HUES64 (cell line): ENCODE results near the gene LMX1B.

Experiments
- H3K27ac ChIP-seq: 2 replicates; pipeline ENCODE4 v1.7.0; 2013; ENCODE audit warnings: low read depth, low read length, inconsistent platforms
- H3K27me3 ChIP-seq: 2 replicates; pipeline ENCODE4 v1.6.1; 2013; ENCODE audit warnings: mild to moderate bottlenecking, low read length; ENCODE audit not compliant: insufficient read depth
- H3K36me3 ChIP-seq: 2 replicates; pipeline ENCODE4 v1.6.1; 2013; ENCODE audit warnings: mild to moderate bottlenecking, low read length; ENCODE audit not compliant: insufficient read depth
- H3K4me1 ChIP-seq: 2 replicates; pipeline ENCODE4 v1.6.1; 2013; ENCODE audit warnings: mild to moderate bottlenecking, low read length, moderate library complexity; ENCODE audit not compliant: insufficient read depth
- H3K4me3 ChIP-seq: 2 replicates; pipeline ENCODE4 v1.5.1; 2013; ENCODE audit warnings: mild to moderate bottlenecking, low read length, moderate library complexity
- H3K9ac ChIP-seq: 2 replicates; pipeline ENCODE4 v1.6.1; 2013; ENCODE audit warnings: mild to moderate bottlenecking, low read depth, low read length
- H3K9me3 ChIP-seq: 2 replicates; pipeline ENCODE4 v1.6.1; 2013; ENCODE audit warnings: low read depth, low read length; ENCODE audit not compliant: insufficient read depth
- WGBS: fragments of 150-250, 120-280 bp; methylation state at CpG from one replicate; pipeline ENCODE4 v1.1.7; 2013; ENCODE audit warnings: missing lambda C conversion rate; 5-methylcytosine and 5-hydroxymethylcytosine counted together

The LMX1B gene

DNA sequence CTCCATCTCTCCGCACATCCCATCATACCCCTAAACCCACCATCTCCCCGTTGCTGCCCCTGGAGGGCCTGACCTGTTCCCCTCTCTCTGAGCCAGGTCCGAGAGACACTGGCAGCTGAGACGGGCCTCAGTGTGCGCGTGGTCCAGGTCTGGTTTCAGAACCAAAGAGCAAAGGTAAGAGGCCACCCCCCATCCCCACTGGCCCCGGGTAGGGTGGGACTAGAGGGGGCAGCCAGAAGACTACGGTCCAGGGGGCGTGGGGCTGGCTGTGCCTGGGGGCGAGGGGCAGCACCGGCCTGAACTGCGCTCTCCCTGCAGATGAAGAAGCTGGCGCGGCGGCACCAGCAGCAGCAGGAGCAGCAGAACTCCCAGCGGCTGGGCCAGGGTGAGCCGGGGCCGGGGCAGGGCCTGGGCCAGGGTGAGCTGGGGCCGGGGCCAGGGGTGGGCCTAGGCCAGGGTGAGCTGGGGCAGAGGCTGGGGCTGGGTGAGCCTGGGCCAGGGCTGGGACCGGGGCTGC is 79.8 kb downstream of the LMX1B start:
- no peaks in the 10 kb centered on the region for H3K36me3 ChIP-seq
- no peak overlapping the region for H3K4me3 ChIP-seq
- 93% methylated on average over 20 of the region's 20 CpGs for WGBS
- H3K9me3 ChIP-seq: no peaks in the 10 kb centered on the region
- no peak overlapping the region for H3K9ac ChIP-seq
- H3K27ac ChIP-seq: no peak overlapping the region
- no peaks in the 10 kb centered on the region for H3K4me1 ChIP-seq
- peaks cover 24% of the 10 kb centered on the region for H3K27me3 ChIP-seq

DNA sequence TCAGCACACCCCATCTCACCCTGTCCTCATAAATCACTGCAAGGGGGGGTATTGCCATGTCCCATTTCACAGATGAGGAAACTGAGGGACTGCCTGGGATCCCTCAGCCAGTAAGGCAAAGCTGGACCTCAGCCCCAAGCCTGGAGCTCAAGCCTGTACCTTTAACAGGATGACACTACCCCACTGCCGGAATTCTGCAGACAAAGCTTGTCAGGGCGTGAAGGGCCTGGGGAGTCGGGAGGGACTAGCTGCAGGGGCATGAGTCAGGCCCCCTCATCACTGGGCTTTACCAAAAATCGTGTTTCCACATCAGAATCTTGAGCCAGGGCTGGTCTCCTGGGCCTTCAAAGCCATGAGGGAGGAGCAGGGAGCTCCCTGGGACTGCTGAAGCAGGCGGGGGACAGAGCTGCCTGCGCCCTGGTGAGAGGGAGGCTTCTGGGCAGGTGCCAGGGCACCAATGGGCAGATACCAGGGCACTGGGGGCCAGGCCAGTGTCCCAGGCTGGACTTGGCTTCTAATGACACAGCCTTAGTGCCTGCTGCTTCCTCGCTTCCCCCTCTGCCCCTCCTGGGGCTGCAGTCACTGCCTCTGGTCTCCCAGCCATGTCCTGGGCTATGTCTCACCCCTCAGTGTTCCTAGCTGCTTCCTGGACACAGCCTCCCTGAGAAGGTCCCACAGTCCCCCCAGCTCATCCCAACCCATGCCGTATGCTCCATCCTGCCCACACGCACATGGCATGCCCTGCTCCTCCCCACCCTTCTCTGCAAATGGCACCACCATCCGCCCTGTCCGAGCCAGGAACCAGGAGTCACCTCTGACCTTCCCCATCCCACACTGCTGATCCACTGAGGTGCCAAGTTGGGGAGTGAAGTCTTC is 80.7 kb downstream of the LMX1B start:
- no peak overlapping the region for H3K27ac ChIP-seq
- H3K9me3 ChIP-seq: no peaks in the 10 kb centered on the region
- H3K4me1 ChIP-seq: no peaks in the 10 kb centered on the region
- no peaks in the 10 kb centered on the region for H3K36me3 ChIP-seq
- 79% methylated on average over 11 of the region's 11 CpGs for WGBS
- H3K9ac ChIP-seq: no peak overlapping the region
- no peak overlapping the region for H3K4me3 ChIP-seq
- H3K27me3 ChIP-seq: peaks cover 16% of the 10 kb centered on the region

DNA sequence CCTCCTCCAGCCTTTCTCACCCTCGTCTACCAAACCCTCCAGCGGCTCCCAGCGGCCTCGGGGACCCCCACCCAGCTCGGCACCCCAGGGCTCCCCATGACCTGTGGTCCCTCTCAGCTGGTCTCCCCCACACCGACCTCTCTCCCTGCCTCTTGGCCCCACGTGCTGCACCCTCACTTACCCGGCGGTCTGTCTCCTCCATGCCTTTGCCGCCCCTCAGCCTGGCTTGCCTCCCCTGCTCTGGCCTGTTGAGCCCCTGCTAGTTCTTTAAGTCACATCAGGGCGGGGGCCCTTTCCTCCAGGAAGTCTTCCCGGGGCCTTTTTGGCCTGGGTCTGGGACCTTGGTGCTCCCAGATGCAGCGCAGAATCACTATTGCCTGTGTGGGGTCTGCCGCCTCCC is 81.5 kb downstream of the LMX1B start:
- H3K4me3 ChIP-seq: no peak overlapping the region
- peaks cover 11% of the 10 kb centered on the region; the same call in 1 of the 2 replicates for H3K27me3 ChIP-seq
- H3K4me1 ChIP-seq: no peaks in the 10 kb centered on the region
- no peak overlapping the region for H3K27ac ChIP-seq
- H3K9ac ChIP-seq: no peak overlapping the region
- 86% methylated on average over 14 of the region's 14 CpGs for WGBS
- H3K9me3 ChIP-seq: no peaks in the 10 kb centered on the region
- no peaks in the 10 kb centered on the region for H3K36me3 ChIP-seq

DNA sequence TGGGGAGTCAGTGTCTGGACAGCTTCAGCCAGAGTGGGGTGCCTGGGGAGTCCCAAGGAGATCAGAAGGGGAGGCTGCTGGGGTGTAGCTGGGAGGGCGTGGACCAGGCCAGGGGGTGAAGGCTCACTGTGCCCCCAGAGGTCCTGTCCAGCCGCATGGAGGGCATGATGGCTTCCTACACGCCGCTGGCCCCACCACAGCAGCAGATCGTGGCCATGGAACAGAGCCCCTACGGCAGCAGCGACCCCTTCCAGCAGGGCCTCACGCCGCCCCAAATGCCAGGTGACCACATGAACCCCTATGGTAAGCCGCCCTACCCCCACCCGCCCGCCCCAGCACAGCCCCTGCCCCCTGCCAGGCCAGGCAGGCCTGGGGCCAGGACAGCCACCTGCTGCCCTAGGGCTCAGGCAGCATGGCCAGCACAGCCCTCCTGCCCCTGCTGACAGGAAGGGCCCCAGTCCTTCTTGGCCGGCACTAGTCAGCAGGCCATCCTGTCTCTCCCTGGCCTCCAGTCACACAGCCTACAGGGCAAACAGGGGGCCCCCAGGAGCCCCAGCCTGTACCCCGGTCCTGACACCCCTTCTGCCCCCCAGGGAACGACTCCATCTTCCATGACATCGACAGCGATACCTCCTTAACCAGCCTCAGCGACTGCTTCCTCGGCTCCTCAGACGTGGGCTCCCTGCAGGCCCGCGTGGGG is 82.1 kb downstream of the LMX1B start:
- H3K27me3 ChIP-seq: peaks cover 11% of the 10 kb centered on the region; the same call in 1 of the 2 replicates
- H3K4me1 ChIP-seq: no peaks in the 10 kb centered on the region
- H3K9me3 ChIP-seq: no peaks in the 10 kb centered on the region
- no peaks in the 10 kb centered on the region for H3K36me3 ChIP-seq
- no peak overlapping the region for H3K27ac ChIP-seq
- 89% methylated on average over 22 of the region's 22 CpGs for WGBS
- H3K4me3 ChIP-seq: no peak overlapping the region
- no peak overlapping the region for H3K9ac ChIP-seq

DNA sequence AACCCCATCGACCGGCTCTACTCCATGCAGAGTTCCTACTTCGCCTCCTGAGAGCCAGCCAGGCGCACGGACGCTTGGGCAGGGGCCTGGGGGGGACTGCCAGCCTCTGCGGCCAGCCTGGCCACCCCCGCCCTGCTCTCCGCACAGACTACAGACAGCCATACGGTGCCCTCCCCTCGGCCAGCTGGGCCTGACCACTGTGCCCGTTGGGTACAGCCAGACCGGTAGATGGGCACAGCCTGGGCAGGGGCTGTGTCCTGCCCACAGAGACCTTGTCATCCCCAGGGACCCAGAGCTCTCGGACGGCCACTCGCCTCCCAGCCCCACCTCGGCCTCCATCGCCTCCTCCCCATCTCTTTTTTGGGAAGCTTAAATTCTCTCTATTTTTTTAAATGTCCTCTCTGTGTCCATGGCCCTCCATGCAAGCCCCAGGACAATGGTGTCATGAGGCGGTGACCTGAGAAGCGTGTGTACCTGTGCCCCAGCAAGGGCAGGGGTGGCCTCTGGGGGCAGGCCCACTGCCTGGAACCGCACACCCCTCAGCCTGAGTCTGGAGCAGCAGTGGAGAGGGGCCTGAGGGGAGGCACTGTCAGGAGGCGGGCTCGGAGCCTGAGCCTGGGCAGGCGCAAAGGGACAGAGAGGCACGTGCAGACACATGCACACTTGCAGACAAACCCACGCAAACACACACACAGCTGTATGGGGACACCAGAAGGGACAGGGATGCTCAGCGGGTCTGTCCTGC is 82.8 kb downstream of the LMX1B start:
- H3K27ac ChIP-seq: no peak overlapping the region
- 94% methylated on average over 27 of the region's 27 CpGs for WGBS
- H3K36me3 ChIP-seq: no peaks in the 10 kb centered on the region
- no peak overlapping the region for H3K9ac ChIP-seq
- no peak overlapping the region for H3K4me3 ChIP-seq
- H3K9me3 ChIP-seq: no peaks in the 10 kb centered on the region
- peaks cover 10% of the 10 kb centered on the region; the same call in 1 of the 2 replicates for H3K27me3 ChIP-seq
- H3K4me1 ChIP-seq: no peaks in the 10 kb centered on the region

DNA sequence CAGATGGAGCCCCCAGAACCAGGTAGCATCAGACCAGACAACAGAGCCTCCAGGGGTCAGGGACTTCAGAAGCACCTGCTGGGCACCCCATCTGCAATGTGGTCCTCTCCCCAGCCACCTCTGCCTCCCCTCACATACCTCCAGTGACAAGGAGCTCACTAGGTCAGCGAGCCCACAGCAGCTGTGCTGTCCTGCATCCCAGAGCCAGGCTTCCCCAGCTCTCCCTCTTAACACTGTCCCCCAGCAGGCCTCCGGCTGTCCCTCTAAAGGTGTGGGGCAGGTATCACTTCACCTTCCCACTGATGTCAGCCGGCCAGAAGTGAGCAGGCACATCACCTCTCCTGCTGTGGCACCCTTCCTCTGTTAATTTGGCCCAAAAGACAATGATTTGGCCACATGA is 83.6 kb downstream of the LMX1B start:
- WGBS: 85% methylated on average over 3 of the region's 3 CpGs
- no peak overlapping the region for H3K4me3 ChIP-seq
- H3K27me3 ChIP-seq: peaks cover 10% of the 10 kb centered on the region

DNA sequence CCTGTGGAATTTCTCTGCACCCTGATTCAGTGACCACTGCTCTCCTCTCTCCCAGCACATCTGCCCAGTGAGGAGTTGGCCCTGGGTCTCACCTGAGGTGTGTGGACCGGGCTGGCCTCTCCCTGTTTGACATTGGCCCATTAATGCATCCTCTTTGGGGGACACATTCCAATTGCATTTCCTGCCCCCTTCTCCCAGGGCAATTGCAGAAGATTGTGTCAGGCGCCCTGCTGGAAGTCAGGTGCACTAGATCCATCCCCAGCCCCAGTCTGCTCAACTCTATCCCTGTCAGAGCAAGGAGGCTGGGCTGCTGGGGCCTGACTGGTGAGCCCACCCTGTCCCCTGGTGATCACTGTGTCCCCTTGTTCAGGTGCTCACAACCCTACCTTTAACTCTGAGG is 84.5 kb downstream of the LMX1B start:
- Histone ChIP-seq H3K27me3 (peaks cover 11% of the 10 kb centered on the region), H3K9ac (no peak overlapping the region), H3K4me1 (peaks cover 8% of the 10 kb centered on the region; the same call in 1 of the 2 replicates), H3K9me3 (no peaks in the 10 kb centered on the region), H3K36me3 (no peaks in the 10 kb centered on the region), H3K4me3 (no peak overlapping the region), H3K27ac (no peak overlapping the region)
- 89% methylated on average over 2 of the region's 2 CpGs for WGBS

More for the DNA sequence above, 83.6 kb downstream of the LMX1B start:
- Histone ChIP-seq H3K36me3 (no peaks in the 10 kb centered on the region), H3K9ac (no peak overlapping the region), H3K27ac (no peak overlapping the region), H3K4me1 (no peaks in the 10 kb centered on the region), H3K9me3 (no peaks in the 10 kb centered on the region)

DNA sequence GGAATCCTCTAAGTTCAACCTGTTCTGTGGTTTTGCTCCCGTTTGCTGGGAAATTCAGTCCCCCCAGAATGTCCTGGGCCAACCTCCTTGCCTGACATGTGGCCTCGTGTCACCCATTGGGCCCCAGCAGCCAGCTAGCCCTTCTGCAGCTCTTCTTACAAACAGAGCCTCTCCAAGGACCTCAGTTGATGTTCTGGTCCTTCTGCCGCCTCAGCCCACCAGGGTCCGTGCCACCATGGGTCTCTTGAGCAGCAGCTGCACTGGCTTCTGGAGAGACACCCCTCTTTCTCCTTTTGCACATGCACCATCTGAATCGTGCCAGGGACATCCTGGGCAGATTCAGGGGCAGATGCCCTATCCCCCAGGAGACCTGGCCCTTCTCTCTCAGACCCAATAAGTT is 85.0 kb downstream of the LMX1B start:
- 90% methylated on average over 5 of the region's 5 CpGs for WGBS
- Histone ChIP-seq H3K4me1 (peaks cover 8% of the 10 kb centered on the region; the same call in 1 of the 2 replicates), H3K4me3 (no peak overlapping the region), H3K9ac (no peak overlapping the region), H3K27ac (no peak overlapping the region), H3K9me3 (no peaks in the 10 kb centered on the region), H3K27me3 (peaks cover 13% of the 10 kb centered on the region), H3K36me3 (no peaks in the 10 kb centered on the region)

DNA sequence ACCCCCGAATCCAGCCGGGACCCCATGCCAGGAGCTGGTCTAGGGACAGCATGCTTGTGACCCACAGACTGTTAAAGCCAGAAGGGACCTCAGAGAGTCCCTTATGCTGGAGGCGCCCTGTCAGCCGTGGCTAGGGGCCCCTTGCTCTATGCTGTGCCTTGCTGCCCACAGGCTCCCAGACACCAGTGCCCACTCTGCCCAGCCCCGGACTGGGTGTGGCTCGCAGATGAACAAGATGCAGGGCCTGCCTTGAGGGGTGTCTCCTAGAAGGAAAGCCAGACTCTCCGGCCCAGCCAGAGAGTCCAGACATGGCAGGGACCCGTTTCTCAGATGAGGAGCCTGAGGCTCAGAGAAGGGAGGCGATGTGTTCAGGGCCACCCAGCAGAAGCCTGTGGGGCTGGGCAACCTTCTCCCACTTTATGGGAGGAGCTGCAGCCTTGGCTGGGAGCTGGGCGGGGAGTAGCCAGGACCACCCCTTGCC is 85.7 kb downstream of the LMX1B start:
- Histone ChIP-seq H3K27ac (no peak overlapping the region), H3K36me3 (no peaks in the 10 kb centered on the region), H3K4me1 (peaks cover 10% of the 10 kb centered on the region), H3K4me3 (no peak overlapping the region), H3K27me3 (peaks cover 20% of the 10 kb centered on the region), H3K9me3 (no peaks in the 10 kb centered on the region), H3K9ac (no peak overlapping the region)
- 88% methylated on average over 10 of the region's 10 CpGs for WGBS

DNA sequence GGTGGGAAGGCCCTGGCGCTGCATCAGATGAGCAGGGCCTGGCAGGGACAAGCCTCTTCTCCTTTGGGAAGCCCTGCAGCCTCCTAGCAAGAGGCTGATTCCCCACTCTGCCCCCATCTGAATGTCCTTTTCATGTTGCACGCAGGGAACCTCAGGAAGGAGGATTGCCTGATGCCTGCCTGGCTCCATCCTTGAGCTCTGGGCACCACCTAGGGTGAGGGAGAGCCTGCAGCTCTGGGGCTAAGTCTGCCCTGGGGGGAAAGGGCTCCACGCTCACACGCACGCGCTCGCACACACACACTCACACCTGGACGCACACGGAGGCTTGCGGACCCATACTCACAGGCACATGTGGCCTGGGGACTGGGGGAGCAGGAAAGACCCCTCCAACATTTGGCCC is 86.6 kb downstream of the LMX1B start:
- WGBS: 96% methylated on average over 10 of the region's 10 CpGs
- H3K27ac ChIP-seq: no peak overlapping the region
- H3K4me3 ChIP-seq: no peak overlapping the region
- peaks cover 18% of the 10 kb centered on the region for H3K4me1 ChIP-seq
- H3K36me3 ChIP-seq: no peaks in the 10 kb centered on the region
- H3K27me3 ChIP-seq: peaks cover 28% of the 10 kb centered on the region
- H3K9me3 ChIP-seq: no peaks in the 10 kb centered on the region
- no peak overlapping the region for H3K9ac ChIP-seq
